ENCODE data around the gene PRCC. TPM values are rescaled to one million over a fixed set of nuclear protein-coding genes. Genes with fewer than 3 reads are reported as not detected.
A peak's percentile ranks its signal among the peaks of the same experiment; 100 is the strongest.

PRCC gene
- total RNA-seq, 1 donor from 2014 or later = 56.0 TPM

DNA sequence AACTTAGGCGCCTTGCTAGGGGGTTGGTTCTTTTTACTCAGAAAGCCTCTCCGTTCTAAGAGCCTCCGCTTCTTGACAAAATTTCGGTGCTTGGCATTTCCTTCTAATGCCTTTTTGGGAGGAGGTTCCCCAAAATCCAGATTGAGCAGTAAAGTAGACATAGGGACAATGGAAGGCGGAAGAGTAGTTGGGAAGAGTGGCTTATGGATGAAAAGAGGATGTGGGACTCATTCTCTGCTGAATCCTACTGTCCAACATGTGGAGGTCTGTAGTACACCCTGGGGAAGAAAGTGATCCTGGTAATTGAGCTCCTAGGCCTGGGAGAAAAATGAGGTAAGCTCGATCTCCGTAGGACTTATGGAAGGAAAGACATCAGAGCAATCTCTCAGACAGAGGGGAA, 39.8 kb upstream of the PRCC start:
- no peaks in the 10 kb centered on the region for H3K36me3 ChIP-seq (ENCODE audit: control insufficient read depth, insufficient read depth, low read length)

GRCh38 chr1:156727926-156728598, 39.3 kb upstream of the PRCC start, which contains the start of gene METTL25B:
METTL25B (plus strand) TSS chr1:156728469; CDS start chr1:156729105, 636 bp downstream.
- TF ChIP-seq, protein P1, sequence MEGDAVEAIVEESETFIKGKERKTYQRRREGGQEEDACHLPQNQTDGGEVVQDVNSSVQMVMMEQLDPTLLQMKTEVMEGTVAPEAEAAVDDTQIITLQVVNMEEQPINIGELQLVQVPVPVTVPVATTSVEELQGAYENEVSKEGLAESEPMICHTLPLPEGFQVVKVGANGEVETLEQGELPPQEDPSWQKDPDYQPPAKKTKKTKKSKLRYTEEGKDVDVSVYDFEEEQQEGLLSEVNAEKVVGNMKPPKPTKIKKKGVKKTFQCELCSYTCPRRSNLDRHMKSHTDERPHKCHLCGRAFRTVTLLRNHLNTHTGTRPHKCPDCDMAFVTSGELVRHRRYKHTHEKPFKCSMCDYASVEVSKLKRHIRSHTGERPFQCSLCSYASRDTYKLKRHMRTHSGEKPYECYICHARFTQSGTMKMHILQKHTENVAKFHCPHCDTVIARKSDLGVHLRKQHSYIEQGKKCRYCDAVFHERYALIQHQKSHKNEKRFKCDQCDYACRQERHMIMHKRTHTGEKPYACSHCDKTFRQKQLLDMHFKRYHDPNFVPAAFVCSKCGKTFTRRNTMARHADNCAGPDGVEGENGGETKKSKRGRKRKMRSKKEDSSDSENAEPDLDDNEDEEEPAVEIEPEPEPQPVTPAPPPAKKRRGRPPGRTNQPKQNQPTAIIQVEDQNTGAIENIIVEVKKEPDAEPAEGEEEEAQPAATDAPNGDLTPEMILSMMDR (IDR thresholded peaks at IDR 0.05; ENCODE audit: insufficient read depth, low read length, poor library complexity, severe bottlenecking) = no peak
- H3K27me3 ChIP-seq (ENCODE audit: control insufficient read depth, insufficient read depth, low read length) = no peaks in the 10 kb centered on the region
- DNase-seq (ENCODE audit: low read depth) = no peak
- H3K4me3 ChIP-seq (ENCODE audit: low read depth, low read length) = peak within 1 kb of the TSS; percentile 62
- no peaks in the 10 kb centered on the region for H3K36me3 ChIP-seq (ENCODE audit: control insufficient read depth, insufficient read depth, low read length)

More for the DNA sequence above, 39.8 kb upstream of the PRCC start:
- no peak for DNase-seq (ENCODE audit: low read depth)
- TF ChIP-seq, protein P1 (IDR thresholded peaks at IDR 0.05; ENCODE audit: insufficient read depth, low read length, poor library complexity, severe bottlenecking) = no peak
- Histone ChIP-seq H3K4me3 (ENCODE audit: low read depth, low read length) (peak overlapping the region; percentile 62), H3K27me3 (ENCODE audit: control insufficient read depth, insufficient read depth, low read length) (no peaks in the 10 kb centered on the region)

- TF ChIP-seq, protein P1 (IDR thresholded peaks at IDR 0.05; ENCODE audit: insufficient read depth, low read length, poor library complexity, severe bottlenecking) = no peak
- DNase-seq (ENCODE audit: low read depth) = peak; percentile 92
- Histone ChIP-seq H3K4me3 (ENCODE audit: low read depth, low read length) (peak within 1 kb of the TSS; percentile 62), H3K27me3 (ENCODE audit: control insufficient read depth, insufficient read depth, low read length) (no peaks in the 10 kb centered on the region), H3K36me3 (ENCODE audit: control insufficient read depth, insufficient read depth, low read length) (no peaks in the 10 kb centered on the region)
Measured at GRCh38 chr1:156728599-156729462, 38.5 kb upstream of the PRCC start, which contains the start of gene ISG20L2. ISG20L2 (minus strand) TSS chr1:156728766; CDS start chr1:156727652, 1,114 bp downstream.

DNA sequence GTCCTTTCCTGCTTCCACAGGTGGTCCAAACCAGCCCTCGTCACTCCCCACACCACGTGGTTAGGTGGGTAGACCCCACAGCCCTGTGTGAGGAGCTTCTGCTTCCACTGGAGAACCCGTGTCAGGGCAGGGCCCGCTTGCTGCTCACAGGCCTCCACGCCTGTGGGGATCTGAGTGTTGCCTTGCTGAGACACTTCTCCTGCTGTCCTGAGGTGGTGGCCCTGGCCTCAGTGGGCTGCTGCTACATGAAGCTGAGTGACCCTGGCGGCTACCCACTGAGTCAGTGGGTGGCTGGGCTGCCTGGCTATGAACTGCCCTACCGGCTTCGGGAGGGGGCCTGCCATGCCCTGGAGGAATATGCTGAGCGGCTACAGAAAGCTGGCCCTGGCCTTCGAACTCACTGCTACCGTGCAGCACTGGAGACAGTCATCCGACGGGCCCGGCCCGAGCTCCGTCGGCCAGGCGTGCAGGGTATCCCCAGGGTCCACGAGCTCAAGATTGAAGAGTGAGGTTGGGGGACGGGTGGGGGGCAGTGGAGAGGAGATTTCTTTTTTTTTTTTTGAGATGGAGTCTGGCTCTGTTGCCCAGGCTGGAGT, 33.2 kb upstream of the PRCC start:
- Histone ChIP-seq H3K27me3 (ENCODE audit: control insufficient read depth, insufficient read depth, low read length) (no peaks in the 10 kb centered on the region), H3K36me3 (ENCODE audit: control insufficient read depth, insufficient read depth, low read length) (peaks cover 2% of the 10 kb centered on the region), H3K4me3 (ENCODE audit: low read depth, low read length) (no peak overlapping the region)
- TF ChIP-seq, protein P1 (IDR thresholded peaks at IDR 0.05; ENCODE audit: insufficient read depth, low read length, poor library complexity, severe bottlenecking) = no peak
- no peak for DNase-seq (ENCODE audit: low read depth)

GRCh38 chr1:156738407-156738806, 28.9 kb upstream of the PRCC start:
- H3K27me3 ChIP-seq (ENCODE audit: control insufficient read depth, insufficient read depth, low read length) = no peaks in the 10 kb centered on the region
- H3K4me3 ChIP-seq (ENCODE audit: low read depth, low read length) = no peak overlapping the region
- peaks cover 3% of the 10 kb centered on the region for H3K36me3 ChIP-seq (ENCODE audit: control insufficient read depth, insufficient read depth, low read length)
- TF ChIP-seq, protein P1 (IDR thresholded peaks at IDR 0.05; ENCODE audit: insufficient read depth, low read length, poor library complexity, severe bottlenecking) = no peak
- DNase-seq (ENCODE audit: low read depth) = no peak
